T-cell (primary cell): ENCODE measurements around the gene TNNT1. TPM values are rescaled to one million over a fixed set of nuclear protein-coding genes. Genes with fewer than 3 reads are reported as not detected.
"Not testable (repeated sequence)": the region's sequence is repeated elsewhere in the genome, so short reads cannot be mapped to it uniquely, and the experiment has no call there.

Source experiments
- ATAC-seq, 4 experiments: fragments of 200-7000 bp in 3 of 4; fragments of 150-1000 bp in 1 of 4; cut with Tn5 transposase; replicated peaks in 1 of 4; 1 replicate in 3 of 4; 2 replicates in 1 of 4; pipeline ENCODE4 v1.10.0; 2021; ENCODE audit warnings: moderate library complexity in 3 of 4, mild to moderate bottlenecking in 2 of 4, moderate number of reproducible peaks in 1 of 4
- CTCF ChIA-PET, 2 donors: fragments of 300-600 bp; sonication (Branson Sonifier 250); formaldehyde crosslinking; loops; one replicate each; lab custom pipeline; 2022; ENCODE audit warnings: antibody characterized with exemption in 2 of 2; lab: Charles Lee
- POLR2A ChIA-PET, 2 donors: fragments of 300-600 bp; sonication (Branson Sonifier 250); formaldehyde crosslinking; loops; one replicate each; lab custom pipeline; 2022; ENCODE audit warnings: antibody characterized with exemption in 2 of 2; lab: Charles Lee
- DNase-seq, 35 experiments: peaks; one replicate each; pipeline versions ENCODE4 v3.0.0 to v3.0.0-alpha.2; 2013 to 2023
- H3K27ac ChIP-seq: one replicate; pipeline ENCODE4 v1.5.1; 2013; ENCODE audit warnings: low read length
- H3K27me3 ChIP-seq, 2 experiments: replicated peaks in 1 of 2; 1 replicate in 1 of 2; 2 replicates in 1 of 2; pipeline versions ENCODE4 v1.6.1 to v1.7.0; 2013; ENCODE audit warnings: low read length in 1 of 2, mixed read lengths in 1 of 2; ENCODE audit not compliant: control insufficient read depth in 2 of 2, insufficient read depth in 2 of 2; ENCODE audit errors: extremely low read depth in 1 of 2
- H3K36me3 ChIP-seq, 2 donors: 1 replicate in 1 of 2; 2 replicates in 1 of 2; pipeline versions ENCODE4 v1.6.1 to v1.7.0; 2013; ENCODE audit warnings: low read length in 1 of 2; ENCODE audit not compliant: control insufficient read depth in 2 of 2, insufficient read depth in 1 of 2; ENCODE audit errors: extremely low read depth in 1 of 2
- H3K4me1 ChIP-seq, 2 experiments: 1 replicate in 1 of 2; 2 replicates in 1 of 2; pipeline versions ENCODE4 v1.6.1 to v1.7.0; 2013; ENCODE audit warnings: low read length in 2 of 2, mixed read lengths in 1 of 2; ENCODE audit not compliant: insufficient read depth in 2 of 2, control insufficient read depth in 1 of 2; ENCODE audit errors: extremely low read depth in 1 of 2
- H3K4me3 ChIP-seq, 2 donors: 1 replicate in 1 of 2; 2 replicates in 1 of 2; pipeline versions ENCODE4 v1.5.1 to v1.7.0; 2013; ENCODE audit warnings: mild to moderate bottlenecking in 2 of 2, low read length in 1 of 2, moderate library complexity in 1 of 2; ENCODE audit not compliant: control insufficient read depth in 1 of 2; ENCODE audit errors: extremely low read depth in 1 of 2
- H3K9me3 ChIP-seq: 2 replicates; pipeline ENCODE4 v1.7.0; 2013
- H3K27ac Mint-ChIP-seq, 2 donors: one replicate each; pipeline ENCODE4 v1.8.0; 2020 to 2021; ENCODE audit warnings: mild to moderate bottlenecking in 2 of 2, mixed read lengths in 2 of 2
- H3K27me3 Mint-ChIP-seq, 2 donors: one replicate each; pipeline ENCODE4 v1.8.0; 2021 to 2022; ENCODE audit warnings: mixed read lengths in 2 of 2
- H3K36me3 Mint-ChIP-seq: one replicate; pipeline ENCODE4 v1.8.0; 2021; ENCODE audit warnings: mixed read lengths
- H3K4me1 Mint-ChIP-seq, 3 donors: one replicate each; pipeline ENCODE4 v1.8.0; 2020 to 2022; ENCODE audit warnings: mixed read lengths in 3 of 3, mild to moderate bottlenecking in 1 of 3
- H3K4me3 Mint-ChIP-seq, 3 donors: one replicate each; pipeline ENCODE4 v1.8.0; 2020 to 2022; ENCODE audit warnings: mild to moderate bottlenecking in 3 of 3, mixed read lengths in 3 of 3, moderate library complexity in 3 of 3
- H3K9me3 Mint-ChIP-seq, 3 donors: one replicate each; pipeline ENCODE4 v1.8.0; 2020 to 2022; ENCODE audit warnings: mixed read lengths in 3 of 3
- WGBS: methylation state at CpG from one replicate; pipeline ENCODE4 v1.1.5; 2013; ENCODE audit warnings: missing lambda C conversion rate; ENCODE audit not compliant: insufficient coverage; 5-methylcytosine and 5-hydroxymethylcytosine counted together
- total RNA-seq, 35 experiments: library from RNA in 6 of 35; stranded (reverse) in 6 of 35; fragments of 120-200 nt in 1 of 35; gene quantifications; one replicate each; pipeline versions ENCODE4 v1.2.1 to v1.2.4 and lab custom pipeline; 2013 to 2026

TNNT1 gene
- total RNA-seq, 5 donors from 2014 or later (not counting 1 experiment from before 2014, with no cell fraction given), result 0.36 to 0.76 TPM; not detected in 3

GRCh38 chr19:55109527-55110291 is 39.3 kb downstream of the TNNT1 start:
- H3K4me1 Mint-ChIP-seq, result peaks cover 1 to 11% (median 7%) of the 10 kb centered on the region in 3 donors
- no peak for DNase-seq
- no peaks in the 10 kb centered on the region for H3K9me3 Mint-ChIP-seq
- no peak overlapping the region for H3K4me3 Mint-ChIP-seq
- H3K36me3 Mint-ChIP-seq, result peaks cover 29% of the 10 kb centered on the region
- POLR2A ChIA-PET, result interaction anchor here in 1 of 2 donors (0.5 kb wide), 1 partner anchor 11 kb away, joined by 3 read pairs; no protein-coding TSS in a partner anchor
- Histone ChIP-seq H3K27me3 (no peaks in the 10 kb centered on the region), H3K36me3 (peaks cover 11 to 15% of the 10 kb centered on the region in 2 donors), H3K9me3 (no peaks in the 10 kb centered on the region), H3K4me1 (peaks cover 0 to 12% of the 10 kb centered on the region in 2 experiments), H3K4me3 (no peak overlapping the region), H3K27ac (no peak overlapping the region)
- WGBS, result 96% methylated on average over 18 of the region's 20 CpGs
- no peaks in the 10 kb centered on the region for H3K27me3 Mint-ChIP-seq
- no peak overlapping the region for H3K27ac Mint-ChIP-seq
- CTCF ChIA-PET, result no interaction called here
- no peak for ATAC-seq

GRCh38 chr19:55107252-55107651 is 41.8 kb downstream of the TNNT1 start:
- H3K27ac ChIP-seq, H3K9me3 Mint-ChIP-seq, H3K4me1 ChIP-seq, CTCF ChIA-PET, DNase-seq, H3K4me3 ChIP-seq, H3K9me3 ChIP-seq, H3K27me3 ChIP-seq, H3K27ac Mint-ChIP-seq, ATAC-seq, H3K4me3 Mint-ChIP-seq, H3K27me3 Mint-ChIP-seq, H3K4me1 Mint-ChIP-seq: not testable (repeated sequence)
- H3K36me3 Mint-ChIP-seq, result peaks cover 42% of the 10 kb centered on the region
- 100% methylated on average over 2 of the region's 3 CpGs for WGBS
- H3K36me3 ChIP-seq, result peaks cover 8 to 21% of the 10 kb centered on the region in 2 donors
- POLR2A ChIA-PET, result interaction anchor here in 1 of 2 donors (0.9 kb wide), 1 partner anchor 232 kb away, joined by 3 read pairs; the partner anchor contains the start of gene KMT5C

GRCh38 chr19:55106591-55106990 is 42.4 kb downstream of the TNNT1 start:
- no peak overlapping the region for H3K27ac Mint-ChIP-seq
- no peaks in the 10 kb centered on the region for H3K9me3 ChIP-seq
- peaks cover 48% of the 10 kb centered on the region for H3K36me3 Mint-ChIP-seq
- no peaks in the 10 kb centered on the region for H3K27me3 ChIP-seq
- H3K4me3 Mint-ChIP-seq, result no peak overlapping the region
- WGBS, result 81% methylated on average over 6 of the region's 6 CpGs
- H3K4me1 Mint-ChIP-seq, result peaks cover 1 to 6% (median 2%) of the 10 kb centered on the region in 3 donors
- ATAC-seq (no peak), DNase-seq (no peak)
- H3K4me1 ChIP-seq, result no peaks in the 10 kb centered on the region
- POLR2A ChIA-PET, result interaction anchor here in 1 of 2 donors (0.9 kb wide), 1 partner anchor 233 kb away, joined by 3 read pairs; the partner anchor contains the start of gene KMT5C
- no peaks in the 10 kb centered on the region for H3K9me3 Mint-ChIP-seq
- H3K27me3 Mint-ChIP-seq, result no peaks in the 10 kb centered on the region
- CTCF ChIA-PET, result no interaction called here
- H3K36me3 ChIP-seq, result peaks cover 10 to 27% of the 10 kb centered on the region in 2 donors
- no peak overlapping the region for H3K27ac ChIP-seq
- no peak overlapping the region for H3K4me3 ChIP-seq

- Histone ChIP-seq H3K27ac (no peak overlapping the region), H3K4me1 (no peaks in the 10 kb centered on the region), H3K9me3 (no peaks in the 10 kb centered on the region), H3K4me3 (no peak overlapping the region), H3K36me3 (peaks cover 18 to 36% of the 10 kb centered on the region in 2 donors), H3K27me3 (no peaks in the 10 kb centered on the region)
- CTCF ChIA-PET, result no interaction called here
- Mint-ChIP-seq H3K4me3 (no peak overlapping the region), H3K36me3 (peaks cover 51% of the 10 kb centered on the region), H3K4me1 (peaks cover 0 to 6% (median 2%) of the 10 kb centered on the region in 3 donors), H3K27me3 (no peaks in the 10 kb centered on the region), H3K27ac (no peak overlapping the region), H3K9me3 (no peaks in the 10 kb centered on the region)
- 100% methylated on average over 1 of the region's 2 CpGs for WGBS
- DNase-seq (no peak), ATAC-seq (no peak)
- POLR2A ChIA-PET, result no interaction called here
Measured at GRCh38 chr19:55105237-55105636, 43.8 kb downstream of the TNNT1 start.

- H3K36me3 ChIP-seq, result peaks cover 10 to 44% of the 10 kb centered on the region in 2 donors
- Mint-ChIP-seq H3K4me1 (peaks cover 0 to 6% (median 0%) of the 10 kb centered on the region in 3 donors), H3K36me3 (peaks cover 46% of the 10 kb centered on the region), H3K4me3 (no peak overlapping the region), H3K9me3 (no peaks in the 10 kb centered on the region), H3K27ac (no peak overlapping the region), H3K27me3 (no peaks in the 10 kb centered on the region)
- ATAC-seq, result no peak
- no peak for DNase-seq
- no peak overlapping the region for H3K4me3 ChIP-seq
- H3K27ac ChIP-seq, result no peak overlapping the region
- ChIA-PET POLR2A (no interaction called here), CTCF (interaction anchor here in 1 of 2 donors (0.8 kb wide), 1 partner anchor 14 kb away, joined by 3 read pairs; no protein-coding TSS in a partner anchor)
- no peaks in the 10 kb centered on the region for H3K9me3 ChIP-seq
- H3K4me1 ChIP-seq, result no peaks in the 10 kb centered on the region
- H3K27me3 ChIP-seq, result no peaks in the 10 kb centered on the region
- 99% methylated on average over 8 of the region's 9 CpGs for WGBS
Measured at GRCh38 chr19:55103190-55103589, 45.8 kb downstream of the TNNT1 start.

- no peaks in the 10 kb centered on the region for H3K9me3 Mint-ChIP-seq
- no peaks in the 10 kb centered on the region for H3K27me3 Mint-ChIP-seq
- no peak overlapping the region for H3K4me3 Mint-ChIP-seq
- peaks cover 10 to 47% of the 10 kb centered on the region in 2 donors for H3K36me3 ChIP-seq
- H3K27ac Mint-ChIP-seq, result no peak overlapping the region
- POLR2A ChIA-PET, result no interaction called here
- H3K36me3 Mint-ChIP-seq, result peaks cover 39% of the 10 kb centered on the region
- no peak for DNase-seq
- no peaks in the 10 kb centered on the region for H3K4me1 Mint-ChIP-seq
- no peak overlapping the region for H3K4me3 ChIP-seq
- no peak overlapping the region for H3K27ac ChIP-seq
- H3K27me3 ChIP-seq, result no peaks in the 10 kb centered on the region
- 96% methylated on average over 7 of the region's 10 CpGs for WGBS
- CTCF ChIA-PET, result no interaction called here
- no peak for ATAC-seq
- no peaks in the 10 kb centered on the region for H3K4me1 ChIP-seq
- no peaks in the 10 kb centered on the region for H3K9me3 ChIP-seq
Measured at GRCh38 chr19:55101261-55101660, 47.7 kb downstream of the TNNT1 start.
